Measurements from ENCODE around the gene USP46. TPM values are rescaled to one million over a fixed set of nuclear protein-coding genes. Genes with fewer than 3 reads are reported as not detected.

USP46 gene
- total and polyA plus RNA-seq, 2 of the 8 experiments (the other 6 are each of a cell fraction or from before 2014, with no cell fraction given): 10.6 to 62.4 TPM

GRCh38 chr4:52675111-52675510, 16.0 kb upstream of the USP46 start:
- Histone ChIP-seq H3K14ac (ENCODE audit: insufficient read length) (no peak overlapping the region), H3K9ac (replicated peaks in 1 of 4; ENCODE audit: extremely low read depth in 1 of 4, low read depth in 3 of 4, low read length in 3 of 4) (no peak overlapping the region), H3K4ac (replicated peaks; ENCODE audit: insufficient read length, low read depth, low read length) (no peak overlapping the region), H3K23ac (ENCODE audit: insufficient read length) (no peak overlapping the region), H2AFZ (ENCODE audit: low read length) (no peak overlapping the region), H3K56ac (replicated peaks; ENCODE audit: insufficient read length, low read depth, low read length) (no peak overlapping the region), H3K27me3 (replicated peaks in 1 of 4; ENCODE audit: control insufficient read depth in 3 of 4, extremely low read depth in 1 of 4, insufficient read depth in 3 of 4, low read length in 3 of 4) (no peaks in the 10 kb centered on the region), H4K91ac (replicated peaks; ENCODE audit: insufficient read length, low read length) (no peak overlapping the region), H4K8ac (ENCODE audit: extremely low read depth, insufficient read depth, low read length) (no peak overlapping the region), H2BK120ac (replicated peaks; ENCODE audit: low read depth, low read length) (no peak overlapping the region), H2BK12ac (ENCODE audit: low read depth, low read length) (no peak overlapping the region), H3K4me3 (ENCODE audit: extremely low read depth in 1 of 4, insufficient read depth in 2 of 4, low read depth in 3 of 4, low read length in 4 of 4) (no peak overlapping the region), H3K18ac (ENCODE audit: extremely low read depth, low read length) (no peak overlapping the region), H4K5ac (ENCODE audit: insufficient read length, low read depth, low read length) (no peak overlapping the region), H4K20me1 (replicated peaks in 1 of 2; ENCODE audit: control insufficient read depth in 1 of 2, insufficient read depth in 2 of 2, low read length in 2 of 2) (no peaks in the 10 kb centered on the region), H3K4me1 (replicated peaks in 1 of 4; ENCODE audit: control insufficient read depth in 3 of 4, insufficient read depth in 4 of 4, low read length in 3 of 4) (no peaks in the 10 kb centered on the region), H2AK5ac (ENCODE audit: low read depth, low read length) (no peak overlapping the region), H3K9me3 (ENCODE audit: insufficient read depth in 2 of 2, low read depth in 1 of 2, low read length in 1 of 2) (0 out of 4 replicates have a peak, but pooled peaks cover 0 to 2% of the 10 kb centered on the region in 2 experiments), H2BK5ac (ENCODE audit: low read depth, low read length) (no peak overlapping the region), H3K79me2 (ENCODE audit: control insufficient read depth in 1 of 2, insufficient read depth in 2 of 2, low read length in 2 of 2) (no peaks in the 10 kb centered on the region), H3K27ac (ENCODE audit: low read depth, low read length) (no peak overlapping the region), H3K79me1 (ENCODE audit: low read depth, low read length) (no peaks in the 10 kb centered on the region), H3K4me2 (ENCODE audit: insufficient read depth in 1 of 2, low read depth in 2 of 2, low read length in 2 of 2) (no peak overlapping the region), H2BK15ac (ENCODE audit: low read length) (no peak overlapping the region), H3K36me3 (ENCODE audit: control insufficient read depth in 2 of 4, insufficient read depth in 4 of 4, low read length in 3 of 4) (no peaks in the 10 kb centered on the region), H2BK20ac (ENCODE audit: low read length) (no peak overlapping the region), H3K23me2 (ENCODE audit: low read depth, low read length) (no peaks in the 10 kb centered on the region)
- DNase-seq (ENCODE audit: low read depth in 1 of 2, low spot score in 2 of 2): no peak
- FAIRE-seq: no peak
- CTCF ChIA-PET (ENCODE audit: partially characterized antibody): interaction anchor here (1.2 kb wide), 3 partner anchors 87 to 308 kb away, joined by 3 to 5 read pairs (median 3); no protein-coding TSS in a partner anchor
- POLR2A ChIA-PET (ENCODE audit: partially characterized antibody): interaction anchor here (0.5 to 1.8 kb wide), 6 partner anchors 31 to 85 kb away, joined by 3 to 6 read pairs (median 3); no protein-coding TSS in a partner anchor
- WGBS, 2 experiments (ENCODE audit: extremely low coverage in 1 of 2, insufficient coverage in 1 of 2, insufficient read length in 1 of 2, insufficient replicate concordance in 2 of 2, low coverage in 1 of 2, low lambda C conversion rate in 2 of 2, missing lambda C conversion rate in 1 of 2): 87% methylated on average over 3 of the region's 3 CpGs; no CpG with 5 or more reads in 1 of the 2 experiments
- no peak for TF ChIP-seq NRF1 (IDR thresholded peaks at IDR 0.05; ENCODE audit: low read depth, low read length)
- no peak for TF ChIP-seq CHD1 (IDR thresholded peaks at IDR 0.05; ENCODE audit: low read depth, low read length)
- no peak for TF ChIP-seq GTF2F1 (IDR thresholded peaks at IDR 0.05; ENCODE audit: borderline replicate concordance, low read depth, low read length)
- TF ChIP-seq CBX5 (IDR thresholded peaks at IDR 0.05; ENCODE audit: low read depth, low read length): no peak
- TF ChIP-seq SIN3A (conservative IDR thresholded peaks at IDR 0.05 in 1 of 2, IDR thresholded peaks at IDR 0.05 in 1 of 2; ENCODE audit: low read depth in 1 of 2, low read length in 2 of 2): no peak
- TF ChIP-seq CHD2 (IDR thresholded peaks at IDR 0.05; ENCODE audit: low read length): no peak
- TF ChIP-seq RNF2 (IDR thresholded peaks at IDR 0.05; ENCODE audit: borderline replicate concordance, low read depth, low read length, missing control alignments, poor library complexity, severe bottlenecking): no peak
- TF ChIP-seq CBX8 (IDR thresholded peaks at IDR 0.05; ENCODE audit: borderline replicate concordance, low read depth, low read length): no peak
- no peak for TF ChIP-seq CTBP2 (IDR thresholded peaks at IDR 0.05; ENCODE audit: borderline replicate concordance, insufficient read depth, insufficient read length, low read length)
- no peak for TF ChIP-seq EP300 (IDR thresholded peaks at IDR 0.05; ENCODE audit: borderline replicate concordance in 1 of 2, low read depth in 2 of 2, low read length in 2 of 2)
- no peak for TF ChIP-seq POU5F1 (IDR thresholded peaks at IDR 0.05; ENCODE audit: low read depth, low read length)
- no peak for TF ChIP-seq FOSL1 (IDR thresholded peaks at IDR 0.05; ENCODE audit: insufficient read depth, low read depth, low read length)
- TF ChIP-seq TEAD4 (IDR thresholded peaks at IDR 0.05; ENCODE audit: low read depth, low read length): no peak
- TF ChIP-seq SIX5 (IDR thresholded peaks at IDR 0.05; ENCODE audit: low read depth, low read length): no peak
